Lung (tissue), 12 donors: ENCODE results near the gene SYTL2. TPM values are rescaled to one million over a fixed set of nuclear protein-coding genes. Genes with fewer than 3 reads are reported as not detected.
A peak's percentile ranks its signal among the peaks of the same experiment; 100 is the strongest.

Experiments used
- ATAC-seq: fragments of 200-7000 bp; cut with Tn5 transposase; one replicate; pipeline ENCODE4 v1.9.1; 2020; ENCODE audit warnings: moderate number of reproducible peaks; ENCODE audit not compliant: insufficient read depth, low FRiP score
- DNase-seq, 3 donors: peaks; one replicate each; pipeline ENCODE4 v3.0.0-alpha.2; 2013 to 2017
- H3K27ac ChIP-seq, 2 donors: one replicate each; pipeline ENCODE4 v1.5.1; 2013; ENCODE audit warnings: mild to moderate bottlenecking in 2 of 2, moderate library complexity in 2 of 2, control low read depth in 1 of 2, inconsistent platforms in 1 of 2, low read depth in 1 of 2, low read length in 1 of 2
- H3K27me3 ChIP-seq, 3 donors: one replicate each; pipeline ENCODE4 v1.5.1; 2013; ENCODE audit warnings: low read length in 2 of 3; ENCODE audit not compliant: control insufficient read depth in 3 of 3, insufficient read depth in 3 of 3
- H3K36me3 ChIP-seq, 4 donors: one replicate each; pipeline ENCODE4 v1.5.1; 2013; ENCODE audit warnings: low read length in 4 of 4, mild to moderate bottlenecking in 1 of 4, moderate library complexity in 1 of 4; ENCODE audit not compliant: control insufficient read depth in 4 of 4, insufficient read depth in 4 of 4
- H3K4me1 ChIP-seq, 5 donors: one replicate each; pipeline ENCODE4 v1.5.1; 2013; ENCODE audit warnings: low read length in 5 of 5, mild to moderate bottlenecking in 2 of 5, moderate library complexity in 1 of 5; ENCODE audit not compliant: control insufficient read depth in 5 of 5, insufficient read depth in 5 of 5
- H3K4me3 ChIP-seq: one replicate; pipeline ENCODE4 v1.5.1; 2013; ENCODE audit warnings: mild to moderate bottlenecking, control low read depth, moderate library complexity
- H3K9ac ChIP-seq, 2 donors: one replicate each; pipeline ENCODE4 v1.5.1; 2013; ENCODE audit warnings: low read length in 2 of 2, control low read depth in 1 of 2; ENCODE audit not compliant: insufficient read depth in 1 of 2
- H3K9me3 ChIP-seq, 4 donors: one replicate each; pipeline ENCODE4 v1.5.1; 2013; ENCODE audit warnings: low read length in 3 of 4, mild to moderate bottlenecking in 1 of 4, moderate library complexity in 1 of 4; ENCODE audit not compliant: control insufficient read depth in 4 of 4, insufficient read depth in 3 of 4
- CTCF ChIP-seq: IDR thresholded peaks from 2 replicates; pipeline ENCODE4 v1.5.1; 2012; ENCODE audit warnings: mild to moderate bottlenecking; ENCODE audit errors: control extremely low read depth, extremely low read depth
- WGBS, 2 donors: extraction: QIAGEN DNeasy Blood & Tissue Kit; methylation state at CpG; one replicate each; pipeline ENCODE4 v1.1.7; 2013; 5-methylcytosine and 5-hydroxymethylcytosine counted together
- polyA plus RNA-seq, 2 donors: library from polyadenylated mRNA; stranded (reverse); fragments of 200-250 nt; gene quantifications; one replicate each; pipeline ENCODE4 v1.2.1, GENCODE V29; 2013
- total RNA-seq, 2 donors: library from RNA; depleted of rRNA in 1 of 2; stranded (reverse); fragments of >200 nt in 1 of 2; gene quantifications; one replicate each; pipeline ENCODE4 v1.2.1, GENCODE V29; 2014 to 2021
- donor health status: control.
- donor health status: control.
- donor health status: Bipolar disorder and iron deficiency.
- donor health status: healthy.
- donor health status: DM: yes; HTN: yes; CAD: no.

The SYTL2 gene
- total and polyA plus RNA-seq, 4 donors, result 6.7 to 39.0 (median 16.5) TPM

DNA sequence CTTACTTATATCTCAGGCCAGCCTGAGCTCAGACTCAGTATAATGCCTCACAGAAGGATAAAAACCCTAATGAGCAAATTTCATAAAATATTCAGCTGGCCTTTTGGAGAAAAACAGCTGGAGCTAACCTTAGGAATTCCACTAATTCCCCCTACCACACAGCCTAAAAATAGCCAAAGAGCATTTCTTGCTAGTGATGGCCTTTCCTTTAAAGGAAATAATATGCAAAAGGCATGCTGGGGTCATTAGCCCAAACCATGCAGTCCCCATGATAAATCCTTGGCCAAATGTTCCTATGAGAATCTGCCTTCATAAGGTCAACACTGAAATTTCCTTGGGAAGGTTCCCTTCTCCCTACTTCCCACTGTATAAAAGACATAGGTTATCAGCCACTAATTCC, 38.2 kb downstream of the SYTL2 start:
- DNase-seq (peak; percentile 23 to 82 (median 73)), ATAC-seq (no peak)
- H3K36me3 ChIP-seq, result no peaks in the 10 kb centered on the region
- H3K4me3 ChIP-seq, result no peak overlapping the region
- H3K9ac ChIP-seq, result no peak overlapping the region
- no peak for TF ChIP-seq CTCF
- peaks cover 0 to 9% (median 3%) of the 10 kb centered on the region in 5 donors for H3K4me1 ChIP-seq
- peak overlapping the region; percentile 32 to 38 for H3K27ac ChIP-seq
- peaks cover 0 to 5% (median 2%) of the 10 kb centered on the region in 4 donors for H3K9me3 ChIP-seq
- H3K27me3 ChIP-seq, result no peaks in the 10 kb centered on the region

- DNase-seq (no peak), ATAC-seq (no peak)
- Histone ChIP-seq H3K27ac (no peak overlapping the region), H3K4me1 (peaks cover 0 to 9% (median 3%) of the 10 kb centered on the region in 5 donors), H3K27me3 (no peaks in the 10 kb centered on the region), H3K36me3 (no peaks in the 10 kb centered on the region), H3K9ac (no peak overlapping the region), H3K4me3 (no peak overlapping the region), H3K9me3 (peaks cover 0 to 5% (median 2%) of the 10 kb centered on the region in 4 donors)
- TF ChIP-seq CTCF, result no peak
- WGBS, 2 donors, result 89 to 92% methylated on average over 3 of the region's 3 CpGs
Measured at GRCh38 chr11:85771568-85771967, 39.4 kb downstream of the SYTL2 start.

- H3K4me1 ChIP-seq, result peaks cover 0 to 9% (median 3%) of the 10 kb centered on the region in 5 donors
- H3K4me3 ChIP-seq, result no peak overlapping the region
- H3K9me3 ChIP-seq, result peaks cover 0 to 5% (median 2%) of the 10 kb centered on the region in 4 donors
- H3K27ac ChIP-seq, result no peak overlapping the region
- H3K9ac ChIP-seq, result no peak overlapping the region
- 88 to 90% methylated on average over 5 of the region's 5 CpGs for WGBS, 2 donors
- H3K36me3 ChIP-seq, result no peaks in the 10 kb centered on the region
- TF ChIP-seq CTCF, result no peak
- no peak for DNase-seq
- H3K27me3 ChIP-seq, result no peaks in the 10 kb centered on the region
- no peak for ATAC-seq
Measured at GRCh38 chr11:85769771-85770170, 41.2 kb downstream of the SYTL2 start.
